Gastroesophageal sphincter (tissue), 3 donors: ENCODE results near the gene PRSS35.

Source experiments
- CTCF ChIP-seq, 4 experiments: fragments of 200-600 bp in 2 of 4; fragments of 450-650 bp in 2 of 4; sonication (generic) in 1 of 4; IDR thresholded peaks; one replicate each; pipeline ENCODE4 v1.5.1; 2017 to 2019; ENCODE audit warnings: antibody characterized with exemption in 4 of 4, mild to moderate bottlenecking in 2 of 4, moderate library complexity in 2 of 4
- EP300 ChIP-seq: sonication (generic); formaldehyde crosslinking; IDR thresholded peaks from one replicate; pipeline ENCODE4 v1.6.1; 2017; ENCODE audit warnings: antibody characterized with exemption, mild to moderate bottlenecking
- POLR2AphosphoS5 ChIP-seq: sonication (generic); formaldehyde crosslinking; IDR thresholded peaks from one replicate; pipeline ENCODE4 v1.6.1; 2017; ENCODE audit warnings: antibody characterized with exemption

DNA sequence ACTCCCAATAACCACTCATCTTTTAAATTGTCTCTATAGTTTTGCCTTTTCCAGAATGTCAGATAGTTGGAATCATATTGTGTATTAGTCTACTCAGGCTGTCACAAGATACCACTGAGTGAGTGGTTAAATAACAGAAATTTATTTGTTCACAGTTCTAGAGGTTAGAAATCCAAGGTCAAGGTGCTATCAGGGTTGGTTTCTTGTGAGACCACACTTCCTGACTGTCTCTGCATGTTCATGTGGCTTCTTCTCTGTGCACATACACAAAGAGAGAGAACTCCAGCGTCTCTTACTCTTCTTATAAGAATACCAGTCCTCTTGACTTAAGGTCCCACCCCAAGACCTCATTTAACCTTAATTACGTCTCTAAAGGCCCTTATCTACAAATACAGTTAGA is 23.9 kb upstream of the PRSS35 start:
- no peak for TF ChIP-seq CTCF (IDR thresholded peaks at IDR 0.05)
- no peak for TF ChIP-seq POLR2AphosphoS5
- TF ChIP-seq EP300, result no peak
